ENCODE results near the gene RNF208. TPM values are rescaled to one million over a fixed set of nuclear protein-coding genes. Genes with fewer than 3 reads are reported as not detected.

Gene RNF208
- total RNA-seq, 2 donors from 2014 or later = 0.78 to 14.5 TPM

GRCh38 chr9:137185921-137186320 lies 36.1 kb downstream of the RNF208 start:
- TF ChIP-seq POLR2A (IDR thresholded peaks at IDR 0.05) (no peak), CTCF (IDR thresholded peaks at IDR 0.05) (no peak)
- ATAC-seq (no peak), DNase-seq (no peak)
- intact Hi-C loops (cut with DNase I) = no loop called here
- Histone ChIP-seq H3K27me3 (no peaks in the 10 kb centered on the region), H3K4me1 (peaks cover 46% of the 10 kb centered on the region), H3K36me3 (replicated peaks in 1 of 2; ENCODE audit: insufficient read depth in 1 of 2, low read depth in 2 of 2) (peaks cover 10 to 23% of the 10 kb centered on the region in 2 donors), H3K4me3 (no peak overlapping the region), H3K9me3 (no peaks in the 10 kb centered on the region), H3K27ac (no peak overlapping the region)
- WGBS, 2 donors = 89 to 92% methylated on average over 5 to 19 of the region's 19 CpGs

- Histone ChIP-seq H3K9me3 (no peaks in the 10 kb centered on the region), H3K36me3 (replicated peaks in 1 of 2; ENCODE audit: insufficient read depth in 1 of 2, low read depth in 2 of 2) (peaks cover 18 to 31% of the 10 kb centered on the region in 2 donors), H3K27ac (no peak overlapping the region), H3K4me3 (no peak overlapping the region), H3K27me3 (no peaks in the 10 kb centered on the region), H3K4me1 (peaks cover 38% of the 10 kb centered on the region)
- DNase-seq = no peak
- intact Hi-C loops (cut with DNase I) = loop anchor here (5.0 kb wide), 1 partner anchor 53 kb away; no protein-coding TSS in a partner anchor
- TF ChIP-seq POLR2A (IDR thresholded peaks at IDR 0.05) (no peak), CTCF (IDR thresholded peaks at IDR 0.05) (no peak)
- WGBS, 2 donors = 90 to 92% methylated on average over 27 to 48 of the region's 48 CpGs
- ATAC-seq = no peak
Measured at GRCh38 chr9:137184881-137185660, 37.0 kb downstream of the RNF208 start.

GRCh38 chr9:137183980-137184595 lies 38.0 kb downstream of the RNF208 start:
- peaks cover 28% of the 10 kb centered on the region for H3K4me1 ChIP-seq
- intact Hi-C loops (cut with DNase I) = loop anchor here (5.0 kb wide), 1 partner anchor 52 kb away; no protein-coding TSS in a partner anchor
- TF ChIP-seq POLR2A (IDR thresholded peaks at IDR 0.05) (no peak), CTCF (IDR thresholded peaks at IDR 0.05) (no peak)
- H3K36me3 ChIP-seq (replicated peaks in 1 of 2; ENCODE audit: insufficient read depth in 1 of 2, low read depth in 2 of 2) = peaks cover 25 to 38% of the 10 kb centered on the region in 2 donors
- ATAC-seq (no peak), DNase-seq (no peak)
- H3K27ac ChIP-seq = no peak overlapping the region
- no peak overlapping the region for H3K4me3 ChIP-seq
- H3K9me3 ChIP-seq = no peaks in the 10 kb centered on the region
- 87 to 92% methylated on average over 20 to 27 of the region's 27 CpGs for WGBS, 2 donors
- H3K27me3 ChIP-seq = no peaks in the 10 kb centered on the region

GRCh38 chr9:137182836-137183235 lies 39.2 kb downstream of the RNF208 start:
- WGBS, 2 donors = 88 to 98% methylated on average over 5 to 14 of the region's 17 CpGs
- Histone ChIP-seq H3K36me3 (replicated peaks in 1 of 2; ENCODE audit: insufficient read depth in 1 of 2, low read depth in 2 of 2) (peaks cover 25 to 40% of the 10 kb centered on the region in 2 donors), H3K27ac (no peak overlapping the region), H3K9me3 (no peaks in the 10 kb centered on the region), H3K4me1 (peaks cover 24% of the 10 kb centered on the region), H3K4me3 (no peak overlapping the region), H3K27me3 (no peaks in the 10 kb centered on the region)
- intact Hi-C loops (cut with DNase I) = loop anchor here (5.0 kb wide), 1 partner anchor 51 kb away; no protein-coding TSS in a partner anchor
- TF ChIP-seq POLR2A (IDR thresholded peaks at IDR 0.05) (no peak), CTCF (IDR thresholded peaks at IDR 0.05) (no peak)
- no peak for ATAC-seq
- no peak for DNase-seq

Measured in body of pancreas (tissue), 4 donors.